Glomerular visceral epithelial cell (primary cell): ENCODE results near the gene PLCZ1.
"Not testable (repeated sequence)": the region's sequence is repeated elsewhere in the genome, so short reads cannot be mapped to it uniquely, and the experiment has no call there.

Source experiments
- DNase-seq: peaks from one replicate; pipeline ENCODE4 v3.0.0-alpha.2; 2016; ENCODE audit errors: extremely low spot score

The PLCZ1 gene

GRCh38 chr12:18703911-18704310 is 33.9 kb downstream of the PLCZ1 start:
- DNase-seq = no peak

GRCh38 chr12:18703321-18703720 is 34.5 kb downstream of the PLCZ1 start:
- DNase-seq = peak; percentile 49

- peak; percentile 40 for DNase-seq
Observed at GRCh38 chr12:18700271-18700670, 37.5 kb downstream of the PLCZ1 start.

DNA sequence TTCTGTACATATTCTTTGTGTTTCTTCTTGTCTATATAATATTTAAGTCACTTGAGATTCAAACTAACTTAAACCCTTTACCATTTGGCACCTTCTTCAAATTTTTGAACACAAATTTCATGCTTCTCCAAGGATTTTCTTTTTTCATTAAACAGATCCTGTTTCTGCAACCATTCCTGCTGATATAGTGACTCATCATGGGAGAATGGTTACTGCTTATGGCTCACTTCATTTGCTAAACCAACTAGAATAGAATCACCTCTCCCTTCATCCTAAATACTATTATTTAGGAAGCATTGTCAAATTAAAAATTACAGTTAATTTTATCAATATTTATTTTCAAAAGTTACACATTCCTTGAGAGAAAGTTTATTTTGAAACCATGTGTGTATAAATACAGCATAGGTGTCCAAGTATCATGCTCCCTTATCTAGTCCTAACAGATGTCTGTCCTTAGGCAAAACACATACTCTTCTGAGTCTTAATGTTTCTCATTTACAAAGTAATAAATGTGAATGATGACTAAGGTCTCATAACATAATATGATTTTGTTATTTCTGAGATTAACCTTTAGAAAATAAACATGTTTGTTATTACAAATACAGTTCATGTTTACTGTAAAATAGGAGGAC is 40.7 kb downstream of the PLCZ1 start:
- peak; percentile 16 for DNase-seq

DNA sequence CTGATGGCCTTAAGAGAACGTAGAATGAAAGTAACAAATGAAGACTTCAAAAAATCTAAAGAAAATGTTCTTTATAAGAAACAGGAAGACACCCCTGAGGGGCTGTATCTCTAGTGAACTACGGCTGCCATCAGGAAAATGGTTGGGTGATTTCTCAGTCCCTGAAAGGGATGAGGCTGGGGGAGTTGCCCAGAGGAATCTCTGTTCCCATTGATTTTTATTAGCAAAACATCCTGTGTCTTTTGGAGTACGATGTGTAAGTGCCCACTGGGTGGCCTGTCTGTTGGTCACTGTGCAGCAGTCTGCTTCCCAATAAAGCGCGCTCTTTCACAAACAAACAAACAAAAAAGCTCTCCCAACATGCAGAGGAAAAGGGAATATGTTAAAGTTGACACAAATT is 43.8 kb downstream of the PLCZ1 start:
- DNase-seq = not testable (repeated sequence)

DNA sequence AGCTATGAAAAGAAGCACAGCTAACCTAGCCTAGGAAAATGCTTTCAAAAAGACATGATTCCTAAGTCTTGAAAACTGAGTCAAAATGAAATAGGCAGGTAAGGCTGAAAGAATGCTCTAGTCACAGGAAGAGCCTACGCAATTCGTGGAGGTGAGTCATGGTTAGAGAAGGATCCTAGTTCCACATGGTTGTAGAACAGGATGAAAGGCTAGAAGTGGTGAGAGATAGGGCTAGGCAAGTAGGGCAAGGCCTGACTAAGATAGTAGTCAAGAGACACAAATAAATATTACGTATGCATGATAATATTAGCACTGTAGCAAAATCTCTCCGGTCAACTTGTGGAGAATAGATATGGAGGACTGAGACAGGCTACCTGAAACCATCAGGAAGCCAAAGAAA is 47.2 kb downstream of the PLCZ1 start:
- peak; percentile 49 for DNase-seq

DNA sequence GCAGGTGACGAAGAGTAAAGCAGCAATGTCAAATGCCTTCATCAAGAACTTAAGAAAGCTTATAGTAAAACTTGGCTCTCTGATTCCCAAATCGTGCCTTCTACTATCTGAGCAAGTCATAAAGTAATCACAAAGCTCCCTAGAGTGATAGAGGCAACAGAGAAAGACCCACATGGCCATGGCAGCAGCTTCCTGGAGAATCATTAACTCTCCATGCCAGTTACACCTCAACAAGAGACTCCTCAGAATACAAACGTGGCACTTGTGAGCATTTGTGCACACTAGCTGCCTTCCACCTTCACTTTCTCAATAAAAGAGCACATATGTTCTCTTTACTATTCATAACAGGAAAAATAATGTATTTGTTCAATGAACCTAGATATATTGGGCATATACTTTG is 48.0 kb downstream of the PLCZ1 start:
- DNase-seq = no peak

- no peak for DNase-seq
Observed at GRCh38 chr12:18684430-18684829, 53.4 kb downstream of the PLCZ1 start.

GRCh38 chr12:18683327-18684013 is 54.3 kb downstream of the PLCZ1 start:
- DNase-seq = peak; percentile 13

GRCh38 chr12:18681818-18682217 is 56.0 kb downstream of the PLCZ1 start:
- no peak for DNase-seq

- no peak for DNase-seq
Observed at GRCh38 chr12:18676996-18677588, 60.7 kb downstream of the PLCZ1 start.

GRCh38 chr12:18676141-18676540 is 61.7 kb downstream of the PLCZ1 start:
- DNase-seq = no peak

- peak; percentile 33 for DNase-seq
Observed at GRCh38 chr12:18658829-18659228, 79.0 kb downstream of the PLCZ1 start.

DNA sequence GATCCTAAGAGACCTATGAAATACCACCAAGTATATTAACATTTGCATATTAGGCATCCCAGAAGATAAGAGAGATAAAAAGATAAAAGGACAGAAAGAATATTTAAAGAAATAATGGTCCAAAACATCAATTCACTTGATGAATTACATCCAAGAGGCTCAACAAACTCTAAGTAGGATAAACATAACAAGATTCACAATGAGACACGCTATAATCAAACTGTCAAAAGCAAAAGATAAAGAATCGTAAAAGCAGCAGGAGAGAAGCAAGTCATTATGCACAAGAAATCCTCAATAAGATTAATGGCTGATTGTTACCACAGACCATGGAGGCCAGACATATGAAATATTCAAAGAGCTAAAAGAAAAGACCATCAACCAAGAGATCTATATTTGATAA is 79.6 kb downstream of the PLCZ1 start:
- DNase-seq = no peak

DNA sequence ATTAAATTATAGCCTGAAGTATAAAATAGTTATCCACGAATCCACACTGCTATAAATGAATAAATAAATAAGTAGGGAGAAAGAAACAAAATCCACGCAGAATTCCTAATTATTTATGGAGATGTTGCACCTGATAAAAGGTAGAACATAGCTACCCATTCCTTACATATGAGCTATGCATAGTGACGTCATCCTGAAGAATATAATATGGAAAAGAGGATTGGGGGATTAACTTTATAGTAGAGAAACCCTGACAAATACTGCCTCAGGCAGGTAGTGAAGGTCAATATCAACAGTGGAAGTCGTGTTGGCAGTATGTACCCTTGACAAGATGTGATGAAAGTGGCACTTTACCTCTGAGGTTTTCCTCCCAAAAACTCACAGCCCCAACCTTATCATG is 82.5 kb downstream of the PLCZ1 start:
- DNase-seq = no peak

DNA sequence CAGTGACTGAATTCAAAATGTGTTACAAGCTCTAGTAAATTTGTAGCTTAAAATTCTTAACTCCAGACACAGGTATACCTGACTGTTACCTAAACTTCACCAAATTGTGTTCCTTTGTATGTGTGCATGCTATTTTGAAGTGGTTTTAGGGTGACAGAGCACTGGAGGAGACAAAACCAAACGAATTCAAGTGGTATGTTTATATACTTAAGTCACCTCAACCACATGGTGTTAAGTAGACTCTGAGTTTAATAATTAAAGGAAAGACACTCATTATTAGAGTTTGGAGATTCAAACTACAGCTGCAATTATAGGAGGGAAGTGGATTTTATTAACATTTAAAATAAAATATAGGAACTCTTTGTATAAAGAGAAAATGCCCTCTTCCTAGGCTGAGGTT is 84.3 kb downstream of the PLCZ1 start:
- no peak for DNase-seq

DNA sequence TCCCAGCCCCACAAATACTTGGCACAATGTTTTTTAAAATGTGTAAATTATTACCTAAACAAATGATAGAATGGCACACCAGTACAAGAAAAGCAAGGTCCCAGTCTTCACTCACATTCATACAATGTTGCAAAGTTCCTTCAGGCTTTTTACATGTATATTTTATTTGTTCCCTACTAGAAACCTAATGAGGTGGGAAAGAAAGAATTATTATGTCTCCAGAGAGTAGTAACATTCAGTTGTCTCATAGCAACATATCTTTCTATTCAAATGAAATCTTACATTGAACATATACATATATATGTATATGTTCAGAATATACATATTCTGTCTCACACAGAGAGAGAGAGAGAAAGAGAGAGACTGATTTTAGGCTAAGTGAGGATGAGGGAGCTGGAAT is 85.2 kb downstream of the PLCZ1 start:
- no peak for DNase-seq

- DNase-seq = no peak
Observed at GRCh38 chr12:18651525-18651924, 86.3 kb downstream of the PLCZ1 start.

DNA sequence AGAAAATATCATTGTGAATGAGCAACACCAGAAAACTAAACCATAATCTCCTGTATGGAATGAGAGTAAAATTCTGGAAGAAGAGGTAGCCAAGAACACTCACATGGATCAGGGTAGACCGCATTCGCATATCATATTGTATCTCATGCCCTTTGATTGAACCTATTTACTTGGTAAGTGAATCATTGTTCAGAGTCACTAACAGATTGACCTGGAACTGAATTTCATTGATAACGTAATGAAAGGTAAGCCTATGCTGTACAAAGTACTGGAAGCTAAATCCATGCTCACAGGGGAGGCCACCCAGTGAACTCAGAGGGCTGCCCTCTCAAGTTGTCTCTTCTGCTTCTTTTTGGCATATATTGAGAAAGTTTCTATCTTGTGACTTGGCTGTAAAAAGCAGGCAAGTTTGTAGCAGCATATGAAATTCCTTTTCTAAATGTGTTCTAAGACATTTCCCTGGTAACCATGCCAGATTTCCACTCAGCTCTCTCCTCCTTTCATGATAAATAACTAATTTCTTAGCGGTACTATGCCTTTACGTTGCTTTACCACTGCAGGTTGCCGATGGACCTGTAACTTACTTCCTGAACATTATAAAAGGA is 91.4 kb downstream of the PLCZ1 start:
- DNase-seq = no peak

GRCh38 chr12:18644564-18644963 is 93.2 kb downstream of the PLCZ1 start:
- no peak for DNase-seq

GRCh38 chr12:18643681-18644080 is 94.1 kb downstream of the PLCZ1 start:
- DNase-seq = no peak

- no peak for DNase-seq
Observed at GRCh38 chr12:18640321-18640955, 97.4 kb downstream of the PLCZ1 start.
